Fibroblast of skin of right biceps (primary cell): ENCODE data around the gene CCDC116.
"Not testable (repeated sequence)": the region's sequence is repeated elsewhere in the genome, so short reads cannot be mapped to it uniquely, and the experiment has no call there.

Experiments used
- DNase-seq: peaks from one replicate; pipeline ENCODE4 v3.0.0-alpha.2; 2013

The CCDC116 gene

GRCh38 chr22:21611210-21611977 lies 21.2 kb upstream of the CCDC116 start:
- DNase-seq: no peak

GRCh38 chr22:21612858-21613257 lies 19.7 kb upstream of the CCDC116 start:
- no peak for DNase-seq

- DNase-seq: no peak
Observed at GRCh38 chr22:21613553-21614233, 18.9 kb upstream of the CCDC116 start.

- DNase-seq: no peak
Observed at GRCh38 chr22:21615731-21616130, 16.8 kb upstream of the CCDC116 start.

- not testable (repeated sequence) for DNase-seq
Observed at GRCh38 chr22:21617337-21617736, 15.2 kb upstream of the CCDC116 start.

GRCh38 chr22:21621025-21621424 lies 11.5 kb upstream of the CCDC116 start:
- DNase-seq: no peak

GRCh38 chr22:21622011-21622918 lies 10.3 kb upstream of the CCDC116 start:
- no peak for DNase-seq

GRCh38 chr22:21622919-21623647 lies 9.5 kb upstream of the CCDC116 start:
- no peak for DNase-seq

- no peak for DNase-seq
Observed at GRCh38 chr22:21623648-21623970, 9.0 kb upstream of the CCDC116 start.

GRCh38 chr22:21624120-21624879 lies 8.3 kb upstream of the CCDC116 start:
- no peak for DNase-seq

GRCh38 chr22:21624880-21625791 lies 7.4 kb upstream of the CCDC116 start:
- no peak for DNase-seq

- no peak for DNase-seq
Observed at GRCh38 chr22:21626073-21626734, 6.4 kb upstream of the CCDC116 start.

- no peak for DNase-seq
Observed at GRCh38 chr22:21626735-21627469, 5.7 kb upstream of the CCDC116 start.

- DNase-seq: no peak
Observed at GRCh38 chr22:21628386-21629254, 3.9 kb upstream of the CCDC116 start.

GRCh38 chr22:21629255-21630149 lies 3.1 kb upstream of the CCDC116 start, which contains the start of gene YDJC:
Gene YDJC, minus strand, starts transcription at chr22:21630022. Its CDS starts 8 bp downstream, at chr22:21630014.
- peak; percentile 90 for DNase-seq

GRCh38 chr22:21631025-21631424 lies 1.5 kb upstream of the CCDC116 start:
- DNase-seq: no peak

GRCh38 chr22:21632931-21633330 lies 371 bp downstream of the CCDC116 start:
- no peak for DNase-seq
